ENCODE results near the gene PARD3B. TPM values are rescaled to one million over a fixed set of nuclear protein-coding genes. Genes with fewer than 3 reads are reported as not detected.

PARD3B gene
- total RNA-seq, 1 experiment from 2014 or later: 2.0 TPM

GRCh38 chr2:204611764-204612163 lies 66.5 kb downstream of the PARD3B start:
- no peaks in the 10 kb centered on the region for H3K4me1 ChIP-seq (ENCODE audit: control insufficient read depth in 1 of 2, insufficient read depth in 2 of 2, low read length in 2 of 2)
- no peaks in the 10 kb centered on the region for H3K9me3 ChIP-seq (ENCODE audit: control insufficient read depth in 1 of 2, insufficient read depth in 1 of 2, low read depth in 1 of 2, low read length in 2 of 2)
- CTCF ChIA-PET: no interaction called here
- RAD21 ChIA-PET (ENCODE audit: low non-redundant PET in 1 of 2, low total read pairs in 2 of 2, uncharacterized antibody in 2 of 2, unreplicated experiment in 2 of 2): no interaction called here
- BruUV-seq (replicated peaks): no TSS peak
- no peaks in the 10 kb centered on the region for H3K27me3 ChIP-seq (ENCODE audit: insufficient read depth, low read length)
- no peaks in the 10 kb centered on the region for H4K20me1 ChIP-seq (ENCODE audit: insufficient read depth)
- H3K4me2 ChIP-seq (ENCODE audit: low read length): no peak overlapping the region
- POLR2A ChIA-PET: no interaction called here
- H3K27ac ChIP-seq (ENCODE audit: low read depth, low read length): no peak overlapping the region
- H3K9me2 ChIP-seq (ENCODE audit: insufficient read depth): no peaks in the 10 kb centered on the region
- no peaks in the 10 kb centered on the region for H3K79me2 ChIP-seq (ENCODE audit: insufficient read depth, low read length)
- intact Hi-C loops (cut with micrococcal nuclease): no loop called here
- TF ChIP-seq, protein P1, sequence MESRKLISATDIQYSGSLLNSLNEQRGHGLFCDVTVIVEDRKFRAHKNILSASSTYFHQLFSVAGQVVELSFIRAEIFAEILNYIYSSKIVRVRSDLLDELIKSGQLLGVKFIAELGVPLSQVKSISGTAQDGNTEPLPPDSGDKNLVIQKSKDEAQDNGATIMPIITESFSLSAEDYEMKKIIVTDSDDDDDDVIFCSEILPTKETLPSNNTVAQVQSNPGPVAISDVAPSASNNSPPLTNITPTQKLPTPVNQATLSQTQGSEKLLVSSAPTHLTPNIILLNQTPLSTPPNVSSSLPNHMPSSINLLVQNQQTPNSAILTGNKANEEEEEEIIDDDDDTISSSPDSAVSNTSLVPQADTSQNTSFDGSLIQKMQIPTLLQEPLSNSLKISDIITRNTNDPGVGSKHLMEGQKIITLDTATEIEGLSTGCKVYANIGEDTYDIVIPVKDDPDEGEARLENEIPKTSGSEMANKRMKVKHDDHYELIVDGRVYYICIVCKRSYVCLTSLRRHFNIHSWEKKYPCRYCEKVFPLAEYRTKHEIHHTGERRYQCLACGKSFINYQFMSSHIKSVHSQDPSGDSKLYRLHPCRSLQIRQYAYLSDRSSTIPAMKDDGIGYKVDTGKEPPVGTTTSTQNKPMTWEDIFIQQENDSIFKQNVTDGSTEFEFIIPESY (IDR thresholded peaks at IDR 0.05; ENCODE audit: extremely low read depth, insufficient replicate concordance, low read length): no peak
- TF ChIP-seq ZFX (IDR thresholded peaks at IDR 0.05) (no peak), ATF3 (IDR thresholded peaks at IDR 0.05) (no peak), ZNF274 (IDR thresholded peaks at IDR 0.05; ENCODE audit: low read depth, low read length) (no peak), CEBPB (IDR thresholded peaks at IDR 0.05; ENCODE audit: low read depth) (no peak), TCF7L2 (IDR thresholded peaks at IDR 0.05; ENCODE audit: borderline replicate concordance, extremely low read depth, insufficient read depth, insufficient read length) (no peak), SRF (IDR thresholded peaks at IDR 0.05; ENCODE audit: low read depth) (no peak), RAD21 (IDR thresholded peaks at IDR 0.05; ENCODE audit: low read depth) (no peak)
- DNase-seq (ENCODE audit: low read depth, low spot score) (no peak), ATAC-seq (no peak)
- no peak overlapping the region for H2AFZ ChIP-seq (ENCODE audit: low read depth, low read length, poor library complexity, severe bottlenecking)
- H3K4me3 ChIP-seq (replicated peaks in 1 of 2; ENCODE audit: low read depth in 1 of 2, low read length in 2 of 2): no peak overlapping the region
- H3K36me3 ChIP-seq (ENCODE audit: control insufficient read depth in 1 of 2, insufficient read depth in 2 of 2, low read length in 2 of 2): no peaks in the 10 kb centered on the region
- no peak overlapping the region for H3K9ac ChIP-seq (ENCODE audit: low read length)

DNA sequence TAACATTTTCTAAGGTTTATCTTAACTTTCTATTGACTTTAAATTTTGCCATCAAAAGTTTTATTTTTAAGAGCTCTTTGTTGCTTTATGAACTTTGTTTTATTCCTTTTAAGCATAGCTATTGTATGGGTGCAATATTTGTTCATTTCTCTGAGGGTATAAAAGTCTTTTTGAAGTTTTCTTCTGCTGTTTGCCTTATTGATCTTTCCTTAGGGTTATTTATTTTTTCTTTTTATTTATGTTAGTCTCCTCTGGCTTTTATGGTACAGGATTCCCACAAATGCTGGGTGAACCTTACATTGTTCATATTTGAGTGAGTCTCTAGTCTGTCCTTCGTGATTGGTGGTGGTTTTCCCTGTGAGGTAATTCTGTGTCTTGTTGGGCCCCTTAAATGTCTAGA lies 68.4 kb downstream of the PARD3B start:
- ChIA-PET POLR2A (no interaction called here), CTCF (no interaction called here), RAD21 (ENCODE audit: low non-redundant PET in 1 of 2, low total read pairs in 2 of 2, uncharacterized antibody in 2 of 2, unreplicated experiment in 2 of 2) (no interaction called here)
- intact Hi-C loops (cut with micrococcal nuclease): no loop called here
- ATAC-seq (no peak), DNase-seq (ENCODE audit: low read depth, low spot score) (no peak)
- BruUV-seq (replicated peaks): no TSS peak
- no peak overlapping the region for H3K4me2 ChIP-seq (ENCODE audit: low read length)
- H2AFZ ChIP-seq (ENCODE audit: low read depth, low read length, poor library complexity, severe bottlenecking): no peak overlapping the region
- H3K36me3 ChIP-seq (ENCODE audit: control insufficient read depth in 1 of 2, insufficient read depth in 2 of 2, low read length in 2 of 2): no peaks in the 10 kb centered on the region
- no peaks in the 10 kb centered on the region for H3K9me2 ChIP-seq (ENCODE audit: insufficient read depth)
- H3K9me3 ChIP-seq (ENCODE audit: control insufficient read depth in 1 of 2, insufficient read depth in 1 of 2, low read depth in 1 of 2, low read length in 2 of 2): no peaks in the 10 kb centered on the region
- TF ChIP-seq FOSL1 (IDR thresholded peaks at IDR 0.05; ENCODE audit: low read depth) (no peak), MAX (IDR thresholded peaks at IDR 0.05) (no peak), CEBPB (IDR thresholded peaks at IDR 0.05; ENCODE audit: low read depth) (no peak), CTCF (IDR thresholded peaks at IDR 0.05 in 2 of 3, conservative IDR thresholded peaks at IDR 0.05 in 1 of 3; ENCODE audit: borderline replicate concordance in 1 of 3, insufficient read depth in 1 of 3, low read depth in 2 of 3, low read length in 2 of 3) (no peak), EGR1 (IDR thresholded peaks at IDR 0.05; ENCODE audit: low read depth) (no peak), EZH2 (IDR thresholded peaks at IDR 0.05) (no peak), SIN3A (IDR thresholded peaks at IDR 0.05; ENCODE audit: low read depth) (no peak), ZNF274 (IDR thresholded peaks at IDR 0.05; ENCODE audit: low read depth, low read length) (no peak), EZH2phosphoT487 (IDR thresholded peaks at IDR 0.05; ENCODE audit: borderline replicate concordance) (no peak)
- no peak overlapping the region for H3K9ac ChIP-seq (ENCODE audit: low read length)
- no peak overlapping the region for H3K27ac ChIP-seq (ENCODE audit: low read depth, low read length)
- H3K27me3 ChIP-seq (ENCODE audit: insufficient read depth, low read length): no peaks in the 10 kb centered on the region
- H4K20me1 ChIP-seq (ENCODE audit: insufficient read depth): no peaks in the 10 kb centered on the region
- H3K4me1 ChIP-seq (ENCODE audit: control insufficient read depth in 1 of 2, insufficient read depth in 2 of 2, low read length in 2 of 2): no peaks in the 10 kb centered on the region
- H3K79me2 ChIP-seq (ENCODE audit: insufficient read depth, low read length): no peaks in the 10 kb centered on the region
- H3K4me3 ChIP-seq (replicated peaks in 1 of 2; ENCODE audit: low read depth in 1 of 2, low read length in 2 of 2): no peak overlapping the region
